ENCODE measurements around the gene ZFYVE21.
A peak's percentile ranks its signal among the peaks of the same experiment; 100 is the strongest.

Gene ZFYVE21

DNA sequence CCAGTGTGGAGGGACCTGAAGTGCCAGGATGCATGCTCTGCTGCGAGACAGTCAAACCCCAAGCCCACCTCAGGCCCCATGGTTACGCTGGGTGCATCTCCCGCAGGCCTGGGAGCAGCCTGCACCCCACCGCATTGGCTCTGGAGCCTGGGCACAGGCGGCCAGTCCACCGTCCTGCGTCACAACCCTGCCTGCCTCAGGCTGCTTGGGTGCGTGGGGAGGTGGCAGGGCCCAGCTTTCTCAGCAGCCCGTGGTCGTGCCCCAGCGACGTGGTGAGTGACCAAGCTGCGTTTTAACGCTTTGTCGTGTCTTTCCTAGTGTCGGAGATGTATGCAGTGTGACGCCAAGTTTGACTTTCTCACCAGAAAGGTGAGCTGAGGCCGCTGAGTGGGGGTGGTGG lies 10.9 kb downstream of the ZFYVE21 start:
- DNase-seq = no peak

DNA sequence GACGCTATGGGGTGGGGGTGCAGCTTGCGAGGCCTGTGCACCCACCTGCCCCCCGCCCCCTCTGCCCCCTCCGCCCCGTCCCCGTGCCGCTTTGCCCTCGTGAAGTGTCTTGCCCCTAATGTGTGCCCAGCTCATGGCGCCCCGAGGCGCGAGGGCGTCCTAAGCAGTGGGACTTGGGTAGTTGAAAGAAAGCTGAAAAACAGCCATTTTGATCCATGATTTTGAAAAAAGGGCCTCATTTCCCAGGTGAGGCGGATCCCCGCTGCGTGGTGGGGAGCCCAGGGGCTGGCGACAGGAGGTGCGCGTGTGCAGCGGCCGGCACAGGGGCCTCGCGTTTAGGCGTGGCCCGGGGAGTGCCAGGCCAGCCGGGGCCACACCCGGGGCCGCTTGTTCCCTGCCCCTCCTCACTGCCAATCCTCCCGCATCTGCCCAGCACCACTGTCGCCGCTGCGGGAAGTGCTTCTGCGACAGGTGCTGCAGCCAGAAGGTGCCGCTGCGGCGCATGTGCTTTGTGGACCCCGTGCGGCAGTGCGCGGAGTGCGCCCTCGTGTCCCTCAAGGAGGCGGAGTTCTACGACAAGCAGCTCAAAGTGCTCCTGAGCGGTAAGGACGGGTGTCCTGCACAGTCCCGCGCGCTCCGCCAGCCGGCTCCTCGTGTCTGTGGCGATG lies 11.8 kb downstream of the ZFYVE21 start:
- no peak for DNase-seq

DNA sequence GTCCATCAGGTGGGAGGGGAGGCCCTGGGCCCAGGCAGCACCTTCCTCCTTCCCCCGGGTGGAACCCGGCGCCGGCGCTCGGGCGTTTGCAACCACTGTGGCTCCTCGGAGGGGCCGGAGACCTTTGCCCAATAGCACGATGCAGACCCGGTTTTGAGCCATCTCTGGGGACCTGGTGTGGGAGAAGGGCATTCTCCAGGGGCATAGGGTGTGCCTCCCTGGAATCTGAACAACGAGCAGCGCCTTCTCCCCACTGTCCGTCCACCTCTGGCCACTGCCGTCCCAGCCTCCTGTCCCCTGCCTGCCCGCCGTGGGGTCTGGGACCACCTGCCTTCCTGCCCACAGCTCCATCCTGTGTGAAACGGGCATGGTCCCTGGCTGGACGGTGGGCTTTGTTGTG lies 12.5 kb downstream of the ZFYVE21 start:
- DNase-seq = no peak

DNA sequence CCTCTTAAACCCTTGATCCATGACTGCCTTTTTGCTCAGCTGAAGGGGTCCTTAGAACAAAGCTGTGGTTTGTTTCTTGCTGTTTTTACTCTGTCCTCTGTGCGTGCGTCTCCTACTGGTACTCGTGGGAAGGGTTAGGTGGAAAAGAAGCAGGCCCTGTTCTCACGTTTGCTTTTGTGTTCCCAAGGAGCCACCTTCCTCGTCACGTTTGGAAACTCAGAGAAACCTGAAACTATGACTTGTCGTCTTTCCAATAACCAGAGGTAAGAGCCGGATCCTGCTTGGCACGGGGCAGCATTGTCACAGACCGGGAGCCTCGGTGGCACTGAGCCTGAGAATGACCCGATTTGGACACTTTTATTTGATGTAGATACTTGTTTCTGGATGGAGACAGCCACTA lies 13.1 kb downstream of the ZFYVE21 start:
- no peak for DNase-seq

DNA sequence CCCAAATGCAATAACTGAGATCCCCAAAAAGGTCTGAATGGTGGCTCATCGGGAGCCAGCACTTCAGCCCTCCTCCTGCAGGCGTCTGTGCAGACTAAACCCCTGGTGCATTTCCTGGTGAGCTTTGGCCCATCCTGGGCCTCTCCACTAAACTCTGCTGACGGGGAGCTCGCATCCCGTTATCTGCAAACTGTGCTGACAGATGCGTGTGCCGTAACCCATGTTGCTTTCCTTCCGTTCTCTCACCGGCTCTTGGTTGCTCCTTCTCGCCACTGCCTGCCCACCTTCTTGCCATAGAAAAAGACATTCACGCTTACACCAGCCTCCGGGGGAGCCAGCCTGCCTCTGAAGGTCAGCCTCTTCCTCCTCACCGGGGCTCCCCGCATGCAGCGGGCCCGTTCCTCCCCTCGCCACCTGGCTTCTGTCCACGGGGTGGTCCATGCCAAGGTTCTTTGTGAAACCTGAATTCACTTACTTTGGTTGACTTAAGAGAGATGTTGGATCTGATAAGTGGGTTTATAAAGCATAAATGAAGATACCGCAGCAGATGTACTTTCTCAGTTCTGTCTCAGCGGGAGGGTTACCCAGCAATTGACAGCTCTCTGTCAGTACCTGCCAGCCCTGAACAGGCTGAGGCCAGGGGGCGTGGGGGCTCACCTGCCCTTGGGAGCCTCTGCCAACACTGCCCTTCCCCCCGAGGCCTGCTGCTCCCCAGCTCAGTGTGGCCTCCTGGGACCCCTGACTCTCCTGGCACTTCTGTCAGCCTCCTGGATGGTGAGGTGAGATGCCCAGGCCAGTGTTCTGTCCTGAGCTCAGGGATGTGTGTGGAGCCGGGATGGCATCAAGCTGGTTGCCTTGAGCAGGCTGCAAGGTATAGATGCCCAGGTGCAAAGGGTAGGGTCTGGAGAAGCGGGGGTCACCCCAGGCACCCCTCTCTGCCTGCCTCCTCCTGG lies 14.2 kb downstream of the ZFYVE21 start:
- no peak for DNase-seq

DNA sequence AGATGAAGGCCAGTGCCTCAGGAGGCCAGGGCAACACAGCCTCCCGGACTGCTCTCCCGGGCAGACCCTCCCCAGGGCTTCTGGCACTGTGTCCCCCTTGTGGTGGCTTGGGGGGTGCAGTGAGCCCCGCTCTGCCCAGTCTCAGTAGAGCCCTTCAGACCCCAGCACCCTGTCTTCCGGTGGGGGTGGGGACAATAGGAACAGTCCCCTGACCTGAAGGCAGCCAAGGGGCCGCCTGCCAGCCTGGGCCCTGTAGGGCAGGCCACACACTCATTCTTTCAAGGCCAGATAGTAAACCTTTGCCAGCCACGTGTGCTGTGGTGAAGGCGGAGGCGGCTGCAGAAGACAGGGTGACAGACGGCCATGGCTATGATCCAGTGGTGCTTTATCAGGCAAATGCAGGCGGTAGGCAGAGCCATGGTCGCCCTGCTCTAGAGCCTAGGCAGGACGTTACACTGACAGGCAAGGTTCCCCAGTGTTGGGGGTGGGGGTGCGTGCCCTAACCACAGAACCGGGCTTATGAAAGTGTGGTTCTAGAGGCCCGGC lies 15.0 kb downstream of the ZFYVE21 start:
- DNase-seq = no peak

DNA sequence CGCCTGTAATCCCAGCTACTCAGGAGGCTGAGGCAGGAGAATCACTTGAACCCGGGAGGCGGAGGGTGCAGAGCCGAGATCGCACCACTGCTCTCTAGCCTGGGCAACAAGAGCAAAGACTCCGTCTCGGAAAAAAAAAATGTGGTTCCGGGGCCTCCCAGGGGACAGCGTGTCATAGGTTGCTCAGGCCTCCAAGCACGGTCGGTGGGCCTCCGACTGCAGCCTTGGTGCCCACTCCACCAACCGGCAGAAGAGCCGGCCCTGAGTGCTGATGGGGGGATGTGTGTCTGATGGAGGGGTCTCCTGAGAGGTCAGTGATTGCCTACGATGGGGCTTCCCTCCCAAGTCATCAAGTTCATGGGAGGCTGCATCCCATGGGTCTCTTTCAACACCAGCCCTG lies 15.9 kb downstream of the ZFYVE21 start:
- DNase-seq = no peak

DNA sequence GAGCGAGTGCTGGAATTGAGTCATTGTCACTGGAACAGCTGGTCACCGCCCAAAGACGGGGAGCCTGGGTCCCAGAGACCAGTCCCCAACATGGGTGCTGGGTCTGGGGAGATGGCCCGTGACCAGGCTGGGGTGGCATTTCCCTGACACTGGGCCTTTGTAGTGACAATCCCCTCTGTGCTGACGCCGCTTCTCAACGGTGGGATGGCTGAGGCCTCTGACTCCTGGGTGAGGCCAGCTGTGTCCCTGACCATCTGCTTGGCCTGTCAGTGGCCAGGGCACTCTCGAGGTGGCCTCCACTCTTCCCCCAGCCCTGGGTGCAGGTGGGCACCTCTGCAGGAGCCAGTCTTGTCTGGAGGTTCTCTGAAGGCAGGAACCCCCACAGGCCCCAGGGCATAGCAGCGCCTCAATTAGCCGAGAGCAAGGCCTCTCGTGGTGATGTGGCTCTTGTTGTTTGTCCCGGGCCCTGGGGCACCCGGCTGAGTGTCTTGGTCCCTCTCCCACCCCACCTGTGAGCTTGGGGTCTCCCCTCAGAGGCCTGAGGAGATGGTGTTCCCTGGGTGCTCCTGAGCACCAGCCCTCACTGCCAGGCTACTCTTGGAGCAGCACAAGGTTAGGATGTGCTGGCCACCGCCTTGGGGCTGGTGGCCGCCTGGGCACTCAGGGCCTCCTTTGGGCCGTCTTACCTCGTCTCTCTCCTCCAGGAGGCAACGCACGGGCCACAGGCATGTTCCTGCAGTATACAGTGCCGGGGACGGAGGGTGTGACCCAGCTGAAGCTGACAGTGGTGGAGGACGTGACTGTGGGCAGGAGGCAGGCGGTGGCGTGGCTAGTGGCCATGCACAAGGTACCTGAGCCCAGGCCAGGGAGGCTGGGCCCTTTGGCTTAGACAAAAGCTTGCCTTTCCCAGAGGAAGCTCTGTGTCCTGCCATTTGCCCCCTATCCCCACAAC lies 16.6 kb downstream of the ZFYVE21 start:
- DNase-seq = no peak

DNA sequence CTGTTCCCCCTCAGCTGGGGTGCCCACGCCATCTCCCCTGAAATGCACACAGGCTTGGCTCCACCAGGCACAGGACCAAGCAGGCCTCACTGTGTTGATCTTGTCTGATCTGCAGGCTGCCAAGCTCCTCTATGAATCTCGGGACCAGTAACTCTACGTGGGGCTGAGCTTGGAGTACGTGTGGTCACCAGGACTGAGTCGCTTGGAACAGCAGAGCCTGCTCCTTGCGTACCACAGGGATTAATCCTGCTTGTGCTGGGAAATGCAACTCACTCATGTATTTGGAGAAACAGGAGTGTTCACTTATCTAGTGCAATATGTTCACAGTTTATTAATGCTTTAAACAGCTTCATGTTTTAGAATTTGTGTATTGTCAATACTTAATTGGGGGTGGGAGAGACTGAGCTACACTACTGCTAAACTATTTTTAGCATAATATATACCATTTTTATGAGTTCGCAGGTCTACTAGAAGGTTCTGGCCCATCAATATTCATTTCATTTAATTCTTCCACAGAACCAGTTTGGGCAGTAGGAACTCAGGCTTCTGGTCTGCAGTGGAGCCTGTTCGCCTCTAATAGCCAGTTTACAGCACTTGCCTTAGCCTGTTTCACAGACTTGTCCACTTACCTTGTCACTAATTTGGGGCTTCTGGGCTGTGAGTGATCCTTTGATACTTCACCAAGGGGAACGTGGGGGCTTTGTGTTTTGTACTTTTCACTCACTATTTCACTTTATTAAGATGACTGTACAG lies 17.4 kb downstream of the ZFYVE21 start:
- no peak for DNase-seq

DNA sequence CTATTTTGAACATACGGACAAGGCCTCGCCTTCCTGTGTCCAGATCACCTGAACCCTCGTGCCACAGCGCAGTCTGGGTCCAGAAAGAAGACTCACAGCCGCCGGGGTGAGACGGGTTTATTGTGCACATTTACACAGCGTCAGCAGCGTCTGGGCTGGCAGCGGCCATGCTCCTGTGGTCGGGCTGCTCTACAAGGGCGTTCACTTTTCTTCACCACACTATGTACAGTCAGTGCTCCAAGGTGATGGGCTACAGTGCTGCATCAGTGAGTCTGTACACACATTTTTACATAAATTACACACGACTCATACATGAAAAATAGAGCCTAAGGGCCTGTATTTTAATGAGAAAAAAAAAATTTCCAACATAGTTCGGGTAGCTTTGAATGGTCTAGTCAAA lies 18.0 kb downstream of the ZFYVE21 start:
- no peak for DNase-seq

DNA sequence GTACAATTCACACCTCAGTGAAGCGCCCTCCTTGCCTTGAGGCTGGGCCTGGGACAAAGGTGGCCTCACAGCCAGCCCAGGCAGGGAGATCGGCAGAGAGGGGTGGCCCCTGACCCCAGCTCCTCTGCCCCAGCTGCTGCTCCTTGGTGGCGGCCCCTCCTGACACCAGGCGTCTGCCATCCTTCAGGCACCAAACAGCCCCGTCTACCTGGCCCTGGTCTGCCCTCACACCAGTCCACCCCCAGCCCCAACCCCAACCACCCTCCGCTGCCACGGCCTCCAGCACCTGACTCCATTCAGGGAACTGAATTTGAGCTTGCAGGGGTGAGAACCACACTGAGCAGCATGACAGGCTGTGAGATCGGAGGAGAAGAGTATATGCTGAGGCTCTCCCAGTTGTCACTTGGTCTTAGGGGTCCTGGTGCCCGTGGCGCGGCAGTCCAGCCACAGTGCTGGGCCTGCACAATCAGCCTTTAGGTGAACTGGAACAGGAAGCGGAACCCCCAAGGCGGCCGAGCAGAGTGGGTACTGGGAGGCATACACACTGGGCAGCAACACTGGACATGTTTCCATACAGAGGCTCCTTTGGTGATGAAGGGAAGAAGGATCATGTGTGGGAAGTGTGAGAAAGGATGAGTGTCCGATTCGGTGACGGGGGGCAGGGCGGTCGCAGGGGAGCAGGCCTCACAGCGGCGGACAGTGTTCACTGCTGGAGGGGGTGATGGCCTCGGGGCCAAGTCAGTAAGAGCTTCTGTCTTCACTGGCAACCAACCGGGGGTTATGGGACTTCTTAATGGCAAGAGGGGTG lies 18.7 kb downstream of the ZFYVE21 start:
- DNase-seq = no peak

DNA sequence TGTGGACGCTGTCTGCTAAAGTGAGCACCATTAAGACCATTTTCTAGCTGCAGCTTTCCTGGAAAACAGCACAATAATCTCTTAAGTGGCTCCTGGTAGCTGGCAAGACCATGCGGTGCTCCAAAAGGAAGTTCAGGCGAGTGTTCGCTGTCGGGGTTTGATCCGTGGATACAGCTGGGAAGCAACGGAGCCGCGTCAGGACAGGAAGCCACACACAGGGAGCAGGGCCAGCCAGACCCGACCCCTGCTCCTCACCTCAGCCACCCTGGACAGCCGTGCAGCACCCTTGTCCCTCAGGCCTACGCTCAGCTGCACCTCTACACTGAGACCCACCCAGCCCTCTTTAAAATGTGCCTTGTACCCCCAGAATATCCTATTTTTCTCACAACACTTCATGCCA lies 19.4 kb downstream of the ZFYVE21 start:
- no peak for DNase-seq

DNA sequence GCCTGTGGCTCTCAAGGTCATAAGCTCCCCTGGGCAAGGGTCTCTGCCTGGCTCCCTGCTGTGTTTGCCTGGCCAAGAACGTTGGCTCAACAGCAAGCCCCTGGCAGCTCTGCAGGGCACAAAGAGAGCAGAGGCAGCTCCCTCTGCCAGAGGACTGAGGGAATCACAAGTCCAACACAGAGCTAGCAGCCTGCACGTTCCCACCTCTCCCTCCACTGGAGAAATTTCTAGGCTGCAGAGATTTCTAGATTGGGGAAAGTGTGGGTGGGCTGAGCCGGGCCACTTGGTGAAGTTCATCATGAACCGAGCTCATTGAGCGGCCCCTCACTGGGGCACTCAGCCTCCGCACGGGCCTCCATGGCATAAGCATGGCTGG lies 19.8 kb downstream of the ZFYVE21 start:
- no peak for DNase-seq

DNA sequence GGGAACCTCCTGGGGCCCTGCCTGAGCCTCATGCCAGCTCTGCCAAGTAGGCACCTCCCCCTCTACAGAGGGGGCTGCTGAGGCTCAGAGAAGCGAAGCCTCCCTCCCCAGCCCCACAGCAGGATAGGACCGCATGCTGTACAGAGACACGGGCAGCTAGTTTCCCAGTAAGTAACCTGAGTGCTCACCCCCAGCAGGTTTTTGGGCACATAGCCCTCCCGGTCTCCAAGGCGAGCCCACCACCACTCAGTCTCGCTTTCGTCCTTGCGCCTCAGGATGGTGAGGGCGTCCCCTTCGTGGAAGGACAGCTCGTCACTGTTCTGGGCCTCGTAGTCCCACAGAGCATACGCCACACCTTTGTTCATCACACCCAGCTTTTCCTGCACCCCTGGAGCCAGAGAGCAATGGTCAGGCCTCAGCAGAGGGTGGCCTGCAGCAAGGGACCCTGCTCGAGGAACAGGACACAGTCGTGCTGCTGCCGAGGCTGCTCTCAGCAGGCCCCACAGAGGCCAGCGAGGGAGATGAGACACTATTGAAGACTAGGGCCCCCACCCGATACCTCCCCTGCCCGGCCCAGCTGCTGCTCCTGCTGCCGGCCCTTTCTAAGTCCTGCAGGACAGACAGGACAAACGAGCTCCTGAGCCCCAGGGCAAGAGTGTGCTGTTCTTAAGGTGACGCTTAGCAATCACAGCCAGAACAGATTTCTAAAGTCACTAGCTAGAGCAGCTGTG lies 20.4 kb downstream of the ZFYVE21 start:
- DNase-seq = no peak

DNA sequence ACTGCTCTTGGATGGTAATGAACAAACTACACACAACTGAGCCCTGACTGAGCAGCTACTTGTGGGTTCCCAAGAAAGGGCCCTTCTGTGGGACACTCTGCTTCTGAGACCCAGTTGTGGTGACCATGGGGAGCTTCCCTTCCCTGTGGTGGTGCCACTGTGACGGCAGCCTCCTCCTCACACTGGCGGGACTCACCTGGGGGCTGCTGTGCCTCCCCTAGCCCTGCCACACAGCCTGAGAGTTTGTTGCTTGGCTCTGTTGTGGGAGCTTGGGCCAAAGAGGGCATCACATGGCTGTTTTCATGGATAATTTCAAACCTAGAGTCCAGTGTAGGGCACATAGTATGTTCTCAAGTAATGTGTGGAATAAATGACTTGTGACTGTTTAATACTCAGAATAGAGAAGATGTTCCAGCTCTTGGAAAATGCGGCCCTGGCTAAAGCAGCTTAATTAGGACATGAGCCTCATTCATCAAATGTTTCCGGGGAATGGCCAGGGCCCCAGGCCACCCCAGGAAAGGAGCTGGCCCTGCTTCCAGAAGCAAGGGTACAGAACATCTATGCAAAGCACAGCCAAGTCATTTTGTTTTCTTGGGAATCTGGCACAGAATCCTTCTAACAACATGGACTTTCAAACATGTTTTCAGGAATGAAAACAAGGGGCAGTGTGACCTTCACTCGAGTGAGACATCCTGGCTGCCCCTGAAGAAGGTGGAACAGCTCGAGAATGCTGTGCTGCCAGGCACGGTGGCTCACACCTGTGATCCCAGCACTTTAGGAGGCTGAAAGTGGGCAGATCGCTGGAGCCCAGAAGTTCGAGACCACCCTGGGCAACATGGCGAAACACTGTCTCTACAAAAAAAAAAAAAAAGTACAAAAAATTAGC lies 21.2 kb downstream of the ZFYVE21 start:
- DNase-seq = no peak

DNA sequence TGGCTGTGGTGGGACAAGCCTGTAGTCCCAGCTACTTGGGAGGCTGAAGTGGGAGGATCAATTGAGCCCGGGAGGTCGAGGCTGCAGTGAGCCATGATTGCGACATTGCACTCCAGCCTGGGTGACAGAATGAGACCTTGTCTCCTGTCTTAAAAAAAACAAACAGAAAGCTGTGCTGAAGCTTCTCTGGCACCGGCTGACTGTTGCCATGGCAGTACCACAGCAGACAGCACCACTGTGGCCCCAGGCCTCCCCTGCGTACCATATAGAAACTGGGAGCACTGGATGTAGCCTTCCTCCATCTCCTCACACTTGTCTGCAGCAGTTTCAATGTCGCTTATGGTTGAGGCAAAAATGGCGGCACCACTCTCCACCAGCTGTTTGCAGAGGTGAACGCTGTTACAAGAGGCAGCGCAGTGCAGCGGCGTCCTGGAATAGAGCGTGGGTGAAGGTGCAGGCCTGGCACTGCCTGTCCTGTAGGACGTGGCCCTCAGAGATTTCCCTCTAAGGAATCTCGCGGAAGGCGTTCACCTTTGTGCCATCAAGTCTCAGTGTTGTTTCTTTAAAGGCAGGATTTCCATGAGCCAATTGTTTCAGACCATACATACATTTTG lies 21.9 kb downstream of the ZFYVE21 start:
- DNase-seq = no peak

DNA sequence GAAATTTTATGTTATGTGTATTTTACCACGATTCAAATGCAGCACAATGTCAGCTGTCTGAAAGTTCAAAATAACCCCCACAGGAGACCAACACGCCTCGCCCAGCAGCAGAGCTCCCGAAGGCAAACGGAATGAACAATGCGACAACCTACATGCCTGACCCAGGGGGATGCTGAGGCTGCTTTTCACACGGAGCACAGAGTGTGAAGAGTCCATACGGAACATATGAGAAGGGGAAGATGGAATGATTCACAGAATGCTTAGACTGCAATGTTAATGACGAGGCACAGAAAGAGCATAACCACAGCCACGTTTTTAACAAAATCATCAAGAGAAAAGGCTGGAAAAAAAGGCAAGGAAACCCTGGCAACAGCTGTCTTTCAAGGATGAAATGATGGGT lies 22.6 kb downstream of the ZFYVE21 start:
- DNase-seq = no peak

DNA sequence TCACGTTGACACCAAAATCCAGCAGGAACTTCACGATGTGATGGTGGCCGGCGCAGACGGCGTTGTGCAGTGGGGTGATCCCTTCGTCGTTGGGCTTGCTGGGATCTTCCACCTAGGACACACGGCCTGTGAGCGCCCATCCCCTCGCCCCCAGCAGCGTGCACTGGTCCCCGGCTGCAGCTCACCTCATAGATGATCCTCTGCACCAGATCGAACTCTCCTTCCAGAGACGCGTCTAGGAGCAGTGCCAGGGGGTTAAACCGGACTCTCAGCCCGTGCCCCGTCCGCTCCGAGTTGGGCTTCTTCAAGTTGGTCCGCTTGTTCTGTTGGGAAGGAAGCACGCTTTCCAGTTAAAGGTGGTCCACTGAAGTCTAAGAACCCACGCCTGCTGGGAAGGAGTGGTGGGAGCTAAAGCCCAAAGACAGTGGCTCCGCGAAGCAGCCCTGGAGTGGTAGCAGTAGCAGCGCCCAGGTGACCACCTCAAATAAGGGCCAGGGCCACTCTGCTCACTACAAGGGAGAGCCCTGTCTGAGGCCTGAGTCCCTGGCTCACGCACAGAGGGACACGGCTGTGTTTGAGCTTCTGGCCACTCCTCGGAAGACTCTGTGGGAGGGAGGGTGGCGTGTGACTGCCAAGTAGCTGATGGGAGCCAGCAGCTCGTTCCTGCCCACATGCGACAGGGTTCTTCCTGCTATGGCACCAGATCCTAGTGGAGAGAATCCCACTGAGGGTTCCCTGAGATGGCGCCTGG lies 23.3 kb downstream of the ZFYVE21 start:
- DNase-seq = peak; percentile 15 to 36
